Pancreas (tissue), 10 donors: ENCODE measurements around the gene GPHA2. TPM values are rescaled to one million over a fixed set of nuclear protein-coding genes. Genes with fewer than 3 reads are reported as not detected.
A peak's percentile ranks its signal among the peaks of the same experiment; 100 is the strongest.

Experiments
- ATAC-seq, 4 donors: fragments of 200-7000 bp; cut with Tn5 transposase; one replicate each; pipeline versions ENCODE4 v1.8.0 to v1.9.1; 2020; ENCODE audit warnings: mild to moderate bottlenecking in 4 of 4, moderate library complexity in 4 of 4
- DNase-seq, 6 donors: peaks; one replicate each; pipeline ENCODE4 v3.0.0-alpha.2; 2020
- FAIRE-seq: peaks from 2 replicates; lab custom pipeline; 2012; peaks lifted over from hg19 to GRCh38; lab: Jason Lieb, UNC
- H3K27ac ChIP-seq, 4 donors: fragments of 200-600 bp; sonication (generic); 1 replicate in 3 of 4; 2 replicates in 1 of 4; pipeline versions ENCODE4 v1.5.0 to v1.8.0; 2020
- H3K27me3 ChIP-seq, 4 donors: fragments of 200-600 bp; one replicate each; pipeline ENCODE4 v1.8.0; 2021
- H3K36me3 ChIP-seq, 3 donors: fragments of 200-600 bp; sonication (generic) in 1 of 3; one replicate each; pipeline versions ENCODE4 v1.5.0 to v1.8.0; 2020 to 2021
- H3K4me1 ChIP-seq, 3 donors: fragments of 200-600 bp; one replicate each; pipeline ENCODE4 v1.8.0; 2021
- H3K4me3 ChIP-seq, 4 donors: fragments of 200-600 bp; sonication (generic) in 2 of 4; one replicate each; pipeline versions ENCODE4 v1.5.0 to v1.8.0; 2020 to 2021
- H3K9me3 ChIP-seq, 4 donors: fragments of 200-600 bp; one replicate each; pipeline ENCODE4 v1.8.0; 2021
- CTCF ChIP-seq, 4 donors: fragments of 200-600 bp; sonication (generic) in 3 of 4; IDR thresholded peaks; one replicate each; pipeline versions ENCODE4 v1.5.0 to v1.8.0; 2021; ENCODE audit warnings: antibody characterized with exemption in 4 of 4
- WGBS, 2 donors: extraction: QIAGEN DNeasy Blood & Tissue Kit; methylation state at CpG; one replicate each; pipeline ENCODE4 v1.1.7; 2013; 5-methylcytosine and 5-hydroxymethylcytosine counted together
- intact Hi-C, 3 donors: fragments of 100-400 bp; cut with DNase I; formaldehyde crosslinking; loops; one replicate each; pipeline versions ENCODE4 v1.11.1 to v1.14.2; 2022
- polyA plus RNA-seq, 2 donors: library from polyadenylated mRNA; stranded (reverse); fragments of 200-250 nt; gene quantifications; one replicate each; pipeline ENCODE4 v1.2.3, GENCODE V29; 2013
- total RNA-seq, 6 donors: library from RNA; stranded (reverse); fragmentation: NEBNext Ultra II Directional in 4 of 6; extraction: Animal tissue kit (Norgen Biotek cat#: 25700) in 4 of 6; gene quantifications; one replicate each; pipeline versions ENCODE4 v1.2.1 to v1.2.4, GENCODE V29; 2021 to 2023
- donor health status: healthy with polysubstance abuse.
- donor health status: DM: no; HTN: no; CAD: no; lungs with moderate emphysema.
- donor health status: DM: no; HTN: no; CAD: no.
- donor health status: control.
- donor health status: control.
- donor health status: Bipolar disorder and iron deficiency.
- donor health status: DM: yes; HTN: yes; CAD: no.
- donor health status: DM: no; HTN: no; CAD: no.
- donor health status: DM: no; HTN: no; CAD: no.
- donor health status: DM: yes; HTN: yes; CAD: no.

The GPHA2 gene
- total and polyA plus RNA-seq, 8 donors = 4.2 to 16.3 (median 12.2) TPM

- FAIRE-seq (no peak), ATAC-seq (no peak), DNase-seq (peak in 2 of 6 donors; percentile 55 to 82)
- no peak overlapping the region for H3K4me3 ChIP-seq
- intact Hi-C loops = loop anchor here in 2 of 3 donors (5.0 to 10.0 kb wide), 4 partner anchors 43 to 110 kb away; no protein-coding TSS in a partner anchor
- TF ChIP-seq CTCF (IDR thresholded peaks at IDR 0.05) = no peak
- H3K9me3 ChIP-seq = no peaks in the 10 kb centered on the region
- no peak overlapping the region for H3K27ac ChIP-seq
- no peaks in the 10 kb centered on the region for H3K27me3 ChIP-seq
- WGBS, 2 donors = 82 to 90% methylated on average over 31 to 39 of the region's 39 CpGs
- peaks cover 5 to 11% (median 7%) of the 10 kb centered on the region in 3 donors for H3K36me3 ChIP-seq
- H3K4me1 ChIP-seq = peaks cover 8 to 20% (median 9%) of the 10 kb centered on the region in 3 donors
Observed at GRCh38 chr11:64894812-64895452, 40.8 kb downstream of the GPHA2 start.

GRCh38 chr11:64894070-64894811, 41.5 kb downstream of the GPHA2 start:
- FAIRE-seq (no peak), ATAC-seq (peak; percentile 66 to 82 (median 72)), DNase-seq (peak; percentile 72 to 94 (median 86))
- H3K36me3 ChIP-seq = peaks cover 5 to 11% (median 7%) of the 10 kb centered on the region in 3 donors
- intact Hi-C loops = loop anchor here in 2 of 3 donors (5.0 to 10.0 kb wide), 3 partner anchors 42 to 109 kb away; no protein-coding TSS in a partner anchor
- 34 to 41% methylated on average over 14 of the region's 14 CpGs for WGBS, 2 donors
- peaks cover 9 to 24% (median 10%) of the 10 kb centered on the region in 3 donors for H3K4me1 ChIP-seq
- H3K9me3 ChIP-seq = no peaks in the 10 kb centered on the region
- peak overlapping the region; percentile 59 to 87 (median 76) for H3K27ac ChIP-seq
- peak; percentile 58 to 78 (median 70) for TF ChIP-seq CTCF (IDR thresholded peaks at IDR 0.05)
- no peaks in the 10 kb centered on the region for H3K27me3 ChIP-seq
- H3K4me3 ChIP-seq = no peak overlapping the region

GRCh38 chr11:64893194-64894069, 42.3 kb downstream of the GPHA2 start:
- 26 to 30% methylated on average over 25 of the region's 25 CpGs for WGBS, 2 donors
- Histone ChIP-seq H3K4me1 (peaks cover 9 to 30% (median 12%) of the 10 kb centered on the region in 3 donors), H3K36me3 (peaks cover 3 to 11% (median 7%) of the 10 kb centered on the region in 3 donors), H3K9me3 (no peaks in the 10 kb centered on the region), H3K27ac (peak overlapping the region; percentile 59 to 87 (median 76)), H3K27me3 (no peaks in the 10 kb centered on the region), H3K4me3 (peak overlapping the region; percentile 30 to 52 (median 41))
- intact Hi-C loops = loop anchor here in 2 of 3 donors (5.0 to 10.0 kb wide), 3 partner anchors 41 to 109 kb away; no protein-coding TSS in a partner anchor
- ATAC-seq (peak; percentile 81 to 85 (median 84)), DNase-seq (peak; percentile 79 to 90 (median 82)), FAIRE-seq (no peak)
- no peak for TF ChIP-seq CTCF (IDR thresholded peaks at IDR 0.05)

GRCh38 chr11:64892838-64893193, 42.9 kb downstream of the GPHA2 start:
- 31 to 34% methylated on average over 10 of the region's 10 CpGs for WGBS, 2 donors
- peak overlapping the region; percentile 30 to 52 (median 41) for H3K4me3 ChIP-seq
- no peaks in the 10 kb centered on the region for H3K27me3 ChIP-seq
- H3K9me3 ChIP-seq = no peaks in the 10 kb centered on the region
- intact Hi-C loops = loop anchor here in 2 of 3 donors (5.0 to 10.0 kb wide), 3 partner anchors 41 to 108 kb away; no protein-coding TSS in a partner anchor
- TF ChIP-seq CTCF (IDR thresholded peaks at IDR 0.05) = no peak
- ATAC-seq = peak; percentile 19 to 31 (median 22)
- DNase-seq = peak in 2 of 6 donors; percentile 39 to 55
- peaks cover 9 to 30% (median 17%) of the 10 kb centered on the region in 3 donors for H3K4me1 ChIP-seq
- peak overlapping the region; percentile 59 to 87 (median 76) for H3K27ac ChIP-seq
- no peak for FAIRE-seq
- H3K36me3 ChIP-seq = peaks cover 0 to 11% (median 6%) of the 10 kb centered on the region in 3 donors
